ENCODE results near the gene TBCA. TPM values are rescaled to one million over a fixed set of nuclear protein-coding genes. Genes with fewer than 3 reads are reported as not detected.

Gene TBCA
- total and polyA plus RNA-seq, 2 experiments from 2014 or later: 117 to 814 TPM

DNA sequence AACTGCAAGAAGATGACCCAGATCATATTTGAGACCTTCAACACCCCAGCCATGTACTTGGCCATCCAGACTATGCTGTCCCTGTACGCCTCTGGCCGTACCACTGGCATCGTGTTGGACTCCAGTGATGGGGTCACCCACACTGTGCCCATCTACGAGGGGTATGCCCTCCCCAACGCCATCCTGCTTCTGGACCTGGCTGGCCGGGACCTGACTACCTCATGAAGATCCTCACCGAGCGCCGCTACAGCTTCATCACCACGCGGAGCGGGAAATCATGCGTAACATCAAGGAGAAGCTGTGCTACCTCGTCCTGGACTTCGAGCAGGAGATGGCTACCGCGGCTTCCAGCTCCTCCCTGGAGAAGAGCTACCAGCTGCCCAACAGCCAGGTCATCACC is 9.1 kb upstream of the TBCA start:
- H3K36me3 Mint-ChIP-seq (ENCODE audit: low read depth): no peaks in the 10 kb centered on the region
- Histone ChIP-seq H3K4me2 (no peak overlapping the region), H3F3A (replicated peaks; ENCODE audit: low read depth) (no peaks in the 10 kb centered on the region), H3K4me3 (no peak overlapping the region), H3K4me1 (ENCODE audit: insufficient read depth) (no peaks in the 10 kb centered on the region), H3K79me2 (replicated peaks; ENCODE audit: insufficient read depth) (no peaks in the 10 kb centered on the region), H3K27ac (ENCODE audit: low read depth) (no peak overlapping the region), H3K36me3 (ENCODE audit: insufficient read depth) (no peaks in the 10 kb centered on the region), H2AFZ (no peak overlapping the region), H3K9me2 (ENCODE audit: insufficient read depth) (no peaks in the 10 kb centered on the region), H4K20me1 (replicated peaks; ENCODE audit: insufficient read depth) (no peaks in the 10 kb centered on the region), H3K27me3 (ENCODE audit: insufficient read depth) (no peaks in the 10 kb centered on the region)
- TF ChIP-seq JUNB (IDR thresholded peaks at IDR 0.05; ENCODE audit: unreplicated experiment): no peak
- no peak for ATAC-seq
- H3K27me3 Mint-ChIP-seq (ENCODE audit: insufficient read depth, low read depth, poor library complexity): peaks cover 1% of the 10 kb centered on the region
- no peak for DNase-seq (ENCODE audit: low spot score)
- no peaks in the 10 kb centered on the region; the same call in 2 of the 3 replicates for H3K9me3 Mint-ChIP-seq
- no peak overlapping the region for H3K27ac Mint-ChIP-seq
- no peak overlapping the region for H3K4me3 Mint-ChIP-seq
- H3K4me1 Mint-ChIP-seq: no peaks in the 10 kb centered on the region

DNA sequence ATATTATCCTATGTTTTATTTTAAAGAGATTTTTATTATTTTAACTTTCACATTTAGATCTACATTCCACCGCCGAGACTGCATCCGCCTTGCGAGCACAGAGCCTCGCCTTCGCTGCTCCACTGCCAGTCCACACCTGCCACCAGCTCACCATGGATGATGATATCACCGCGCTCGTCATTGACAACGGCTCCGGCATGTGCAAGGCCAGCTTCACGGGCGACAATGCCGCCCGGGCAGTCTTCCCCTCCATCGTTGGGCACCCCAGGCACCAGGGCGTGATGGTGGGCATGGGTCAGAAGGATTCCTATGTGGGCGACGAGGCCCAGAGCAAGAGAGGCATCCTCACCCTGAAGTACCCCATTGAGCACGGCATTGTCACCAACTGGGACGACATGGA is 8.6 kb upstream of the TBCA start:
- no peaks in the 10 kb centered on the region for H3K27me3 ChIP-seq (ENCODE audit: insufficient read depth)
- no peak overlapping the region for H2AFZ ChIP-seq
- Mint-ChIP-seq H3K27ac (no peak overlapping the region), H3K27me3 (ENCODE audit: insufficient read depth, low read depth, poor library complexity) (peaks cover 1% of the 10 kb centered on the region), H3K9me3 (no peaks in the 10 kb centered on the region; the same call in 2 of the 3 replicates), H3K4me1 (no peaks in the 10 kb centered on the region), H3K4me3 (no peak overlapping the region), H3K36me3 (ENCODE audit: low read depth) (no peaks in the 10 kb centered on the region)
- H3K4me1 ChIP-seq (ENCODE audit: insufficient read depth): no peaks in the 10 kb centered on the region
- H3K79me2 ChIP-seq (replicated peaks; ENCODE audit: insufficient read depth): no peaks in the 10 kb centered on the region
- ATAC-seq: no peak
- no peaks in the 10 kb centered on the region for H4K20me1 ChIP-seq (replicated peaks; ENCODE audit: insufficient read depth)
- no peaks in the 10 kb centered on the region for H3K36me3 ChIP-seq (ENCODE audit: insufficient read depth)
- H3K27ac ChIP-seq (ENCODE audit: low read depth): no peak overlapping the region
- no peaks in the 10 kb centered on the region for H3F3A ChIP-seq (replicated peaks; ENCODE audit: low read depth)
- DNase-seq (ENCODE audit: low spot score): no peak
- no peak overlapping the region for H3K4me3 ChIP-seq
- no peak overlapping the region for H3K4me2 ChIP-seq
- no peaks in the 10 kb centered on the region for H3K9me2 ChIP-seq (ENCODE audit: insufficient read depth)
- no peak for TF ChIP-seq NANOG (IDR thresholded peaks at IDR 0.05; ENCODE audit: borderline replicate concordance)
- no peak for TF ChIP-seq EZH2 (IDR thresholded peaks at IDR 0.05; ENCODE audit: low read depth, unreplicated experiment)
- no peak for TF ChIP-seq ZNF114 (CRISPR knock-in tag; IDR thresholded peaks at IDR 0.05)
- no peak for TF ChIP-seq POLR2AphosphoS5 (IDR thresholded peaks at IDR 0.05; ENCODE audit: low read depth)
- TF ChIP-seq, protein P1, sequence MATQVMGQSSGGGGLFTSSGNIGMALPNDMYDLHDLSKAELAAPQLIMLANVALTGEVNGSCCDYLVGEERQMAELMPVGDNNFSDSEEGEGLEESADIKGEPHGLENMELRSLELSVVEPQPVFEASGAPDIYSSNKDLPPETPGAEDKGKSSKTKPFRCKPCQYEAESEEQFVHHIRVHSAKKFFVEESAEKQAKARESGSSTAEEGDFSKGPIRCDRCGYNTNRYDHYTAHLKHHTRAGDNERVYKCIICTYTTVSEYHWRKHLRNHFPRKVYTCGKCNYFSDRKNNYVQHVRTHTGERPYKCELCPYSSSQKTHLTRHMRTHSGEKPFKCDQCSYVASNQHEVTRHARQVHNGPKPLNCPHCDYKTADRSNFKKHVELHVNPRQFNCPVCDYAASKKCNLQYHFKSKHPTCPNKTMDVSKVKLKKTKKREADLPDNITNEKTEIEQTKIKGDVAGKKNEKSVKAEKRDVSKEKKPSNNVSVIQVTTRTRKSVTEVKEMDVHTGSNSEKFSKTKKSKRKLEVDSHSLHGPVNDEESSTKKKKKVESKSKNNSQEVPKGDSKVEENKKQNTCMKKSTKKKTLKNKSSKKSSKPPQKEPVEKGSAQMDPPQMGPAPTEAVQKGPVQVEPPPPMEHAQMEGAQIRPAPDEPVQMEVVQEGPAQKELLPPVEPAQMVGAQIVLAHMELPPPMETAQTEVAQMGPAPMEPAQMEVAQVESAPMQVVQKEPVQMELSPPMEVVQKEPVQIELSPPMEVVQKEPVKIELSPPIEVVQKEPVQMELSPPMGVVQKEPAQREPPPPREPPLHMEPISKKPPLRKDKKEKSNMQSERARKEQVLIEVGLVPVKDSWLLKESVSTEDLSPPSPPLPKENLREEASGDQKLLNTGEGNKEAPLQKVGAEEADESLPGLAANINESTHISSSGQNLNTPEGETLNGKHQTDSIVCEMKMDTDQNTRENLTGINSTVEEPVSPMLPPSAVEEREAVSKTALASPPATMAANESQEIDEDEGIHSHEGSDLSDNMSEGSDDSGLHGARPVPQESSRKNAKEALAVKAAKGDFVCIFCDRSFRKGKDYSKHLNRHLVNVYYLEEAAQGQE (IDR thresholded peaks at IDR 0.05; ENCODE audit: unreplicated experiment): no peak
- no peak for TF ChIP-seq STAT1 (IDR thresholded peaks at IDR 0.05; ENCODE audit: unreplicated experiment)
- no peak for TF ChIP-seq EZH2phosphoT487 (IDR thresholded peaks at IDR 0.05; ENCODE audit: unreplicated experiment)
- no peak for TF ChIP-seq ZNF331 (CRISPR knock-in tag; IDR thresholded peaks at IDR 0.05; ENCODE audit: low read depth)
- TF ChIP-seq, protein P2, sequence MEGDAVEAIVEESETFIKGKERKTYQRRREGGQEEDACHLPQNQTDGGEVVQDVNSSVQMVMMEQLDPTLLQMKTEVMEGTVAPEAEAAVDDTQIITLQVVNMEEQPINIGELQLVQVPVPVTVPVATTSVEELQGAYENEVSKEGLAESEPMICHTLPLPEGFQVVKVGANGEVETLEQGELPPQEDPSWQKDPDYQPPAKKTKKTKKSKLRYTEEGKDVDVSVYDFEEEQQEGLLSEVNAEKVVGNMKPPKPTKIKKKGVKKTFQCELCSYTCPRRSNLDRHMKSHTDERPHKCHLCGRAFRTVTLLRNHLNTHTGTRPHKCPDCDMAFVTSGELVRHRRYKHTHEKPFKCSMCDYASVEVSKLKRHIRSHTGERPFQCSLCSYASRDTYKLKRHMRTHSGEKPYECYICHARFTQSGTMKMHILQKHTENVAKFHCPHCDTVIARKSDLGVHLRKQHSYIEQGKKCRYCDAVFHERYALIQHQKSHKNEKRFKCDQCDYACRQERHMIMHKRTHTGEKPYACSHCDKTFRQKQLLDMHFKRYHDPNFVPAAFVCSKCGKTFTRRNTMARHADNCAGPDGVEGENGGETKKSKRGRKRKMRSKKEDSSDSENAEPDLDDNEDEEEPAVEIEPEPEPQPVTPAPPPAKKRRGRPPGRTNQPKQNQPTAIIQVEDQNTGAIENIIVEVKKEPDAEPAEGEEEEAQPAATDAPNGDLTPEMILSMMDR (conservative IDR thresholded peaks at IDR 0.05; ENCODE audit: low read depth in 2 of 2): no peak
- TF ChIP-seq, protein P3, sequence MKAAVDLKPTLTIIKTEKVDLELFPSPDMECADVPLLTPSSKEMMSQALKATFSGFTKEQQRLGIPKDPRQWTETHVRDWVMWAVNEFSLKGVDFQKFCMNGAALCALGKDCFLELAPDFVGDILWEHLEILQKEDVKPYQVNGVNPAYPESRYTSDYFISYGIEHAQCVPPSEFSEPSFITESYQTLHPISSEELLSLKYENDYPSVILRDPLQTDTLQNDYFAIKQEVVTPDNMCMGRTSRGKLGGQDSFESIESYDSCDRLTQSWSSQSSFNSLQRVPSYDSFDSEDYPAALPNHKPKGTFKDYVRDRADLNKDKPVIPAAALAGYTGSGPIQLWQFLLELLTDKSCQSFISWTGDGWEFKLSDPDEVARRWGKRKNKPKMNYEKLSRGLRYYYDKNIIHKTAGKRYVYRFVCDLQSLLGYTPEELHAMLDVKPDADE (IDR thresholded peaks at IDR 0.05): no peak
